Measurements from ENCODE around the gene SIK3.

SIK3 gene

GRCh38 chr11:116882386-116882785, 215.8 kb downstream of the SIK3 start:
- CTCF ChIA-PET: interaction anchor here (0.5 to 6.0 kb wide), 4 partner anchors 11 to 224 kb away, joined by 3 to 105 read pairs (median 47); partner anchors contain the start of gene SIK3
- no peak for DNase-seq (ENCODE audit: low read depth, low spot score)
- POLR2A ChIA-PET: no interaction called here
- TF ChIP-seq CTCF (IDR thresholded peaks at IDR 0.05; ENCODE audit: insufficient read depth, low read length, missing control alignments): no peak
- no peak overlapping the region for H3K4me3 ChIP-seq (ENCODE audit: low read depth, low read length)

- DNase-seq (ENCODE audit: low read depth, low spot score): no peak
- TF ChIP-seq CTCF (IDR thresholded peaks at IDR 0.05; ENCODE audit: insufficient read depth, low read length, missing control alignments): no peak
- CTCF ChIA-PET: interaction anchor here (0.6 to 6.0 kb wide), 14 partner anchors 9 to 226 kb away, joined by 3 to 105 read pairs (median 15); partner anchors contain the start of genes APOA5, SIK3 and ZPR1
- POLR2A ChIA-PET: no interaction called here
- H3K4me3 ChIP-seq (ENCODE audit: low read depth, low read length): no peak overlapping the region
Observed at GRCh38 chr11:116881143-116881542, 217.1 kb downstream of the SIK3 start.

- peak; percentile 76 for TF ChIP-seq CTCF (IDR thresholded peaks at IDR 0.05; ENCODE audit: insufficient read depth, low read length, missing control alignments)
- no peak for DNase-seq (ENCODE audit: low read depth, low spot score)
- CTCF ChIA-PET: interaction anchor here (0.6 to 6.0 kb wide), 39 partner anchors 9 to 348 kb away, joined by 3 to 105 read pairs (median 4); partner anchors contain the start of genes APOA5, APOC3, SIK3 and ZPR1
- POLR2A ChIA-PET: interaction anchor here (0.5 to 0.7 kb wide), 2 partner anchors 215 to 263 kb away, joined by 3 to 4 read pairs; no protein-coding TSS in a partner anchor
- no peak overlapping the region for H3K4me3 ChIP-seq (ENCODE audit: low read depth, low read length)
Observed at GRCh38 chr11:116879800-116880625, 218.2 kb downstream of the SIK3 start.

- DNase-seq (ENCODE audit: low read depth, low spot score): no peak
- ChIA-PET CTCF (interaction anchor here (0.8 to 3.0 kb wide), 6 partner anchors 11 to 230 kb away, joined by 3 to 20 read pairs (median 4); partner anchors contain the start of genes APOA5 and SIK3), POLR2A (interaction anchor here (0.5 kb wide), 1 partner anchor 10 kb away, joined by 3 read pairs; no protein-coding TSS in a partner anchor)
- TF ChIP-seq CTCF (IDR thresholded peaks at IDR 0.05; ENCODE audit: insufficient read depth, low read length, missing control alignments): no peak
- H3K4me3 ChIP-seq (ENCODE audit: low read depth, low read length): no peak overlapping the region
Observed at GRCh38 chr11:116876656-116877055, 221.6 kb downstream of the SIK3 start.

GRCh38 chr11:116875194-116875593, 223.0 kb downstream of the SIK3 start:
- POLR2A ChIA-PET: no interaction called here
- no peak for DNase-seq (ENCODE audit: low read depth, low spot score)
- CTCF ChIA-PET: interaction anchor here (1.8 to 2.6 kb wide), 2 partner anchors 224 to 231 kb away, joined by 11 to 12 read pairs; no protein-coding TSS in a partner anchor

More at GRCh38 chr11:116875194-116875593, 223.0 kb downstream of the SIK3 start:
- no peak overlapping the region for H3K4me3 ChIP-seq (ENCODE audit: low read depth, low read length)
- TF ChIP-seq CTCF (IDR thresholded peaks at IDR 0.05; ENCODE audit: insufficient read depth, low read length, missing control alignments): no peak

Measured in AG04449 (cell line).